Suppressor macrophage (primary cell): Measurements from ENCODE around the gene SUSD6.
A peak's percentile ranks its signal among the peaks of the same experiment; 100 is the strongest.
"Not testable (repeated sequence)": the region's sequence is repeated elsewhere in the genome, so short reads cannot be mapped to it uniquely, and the experiment has no call there.

ENCODE experiments used
- DNase-seq, 4 experiments: peaks; one replicate each; pipeline ENCODE4 v3.0.0-alpha.2; 2020 to 2022

Gene SUSD6

DNA sequence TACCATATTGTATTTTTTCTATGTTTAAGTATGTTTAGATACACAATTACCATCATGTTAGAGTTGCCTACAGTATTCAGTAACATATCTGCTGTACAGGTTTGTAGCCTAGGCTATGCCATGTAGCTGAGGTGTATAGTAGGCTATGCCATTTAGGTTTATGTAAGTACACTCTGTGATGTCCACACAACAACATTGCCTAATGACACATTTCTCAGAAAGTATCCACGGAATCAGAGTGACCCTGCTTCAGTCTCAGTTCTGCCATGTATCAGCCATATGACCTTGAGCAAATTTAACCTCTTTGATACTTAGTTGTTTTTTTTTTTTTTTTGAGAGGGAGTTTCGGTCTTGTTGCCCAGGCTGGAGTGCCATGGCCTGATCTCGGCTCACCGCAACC is 12.7 kb downstream of the SUSD6 start:
- DNase-seq = peak in 2 of 4 experiments; percentile 10 to 47

DNA sequence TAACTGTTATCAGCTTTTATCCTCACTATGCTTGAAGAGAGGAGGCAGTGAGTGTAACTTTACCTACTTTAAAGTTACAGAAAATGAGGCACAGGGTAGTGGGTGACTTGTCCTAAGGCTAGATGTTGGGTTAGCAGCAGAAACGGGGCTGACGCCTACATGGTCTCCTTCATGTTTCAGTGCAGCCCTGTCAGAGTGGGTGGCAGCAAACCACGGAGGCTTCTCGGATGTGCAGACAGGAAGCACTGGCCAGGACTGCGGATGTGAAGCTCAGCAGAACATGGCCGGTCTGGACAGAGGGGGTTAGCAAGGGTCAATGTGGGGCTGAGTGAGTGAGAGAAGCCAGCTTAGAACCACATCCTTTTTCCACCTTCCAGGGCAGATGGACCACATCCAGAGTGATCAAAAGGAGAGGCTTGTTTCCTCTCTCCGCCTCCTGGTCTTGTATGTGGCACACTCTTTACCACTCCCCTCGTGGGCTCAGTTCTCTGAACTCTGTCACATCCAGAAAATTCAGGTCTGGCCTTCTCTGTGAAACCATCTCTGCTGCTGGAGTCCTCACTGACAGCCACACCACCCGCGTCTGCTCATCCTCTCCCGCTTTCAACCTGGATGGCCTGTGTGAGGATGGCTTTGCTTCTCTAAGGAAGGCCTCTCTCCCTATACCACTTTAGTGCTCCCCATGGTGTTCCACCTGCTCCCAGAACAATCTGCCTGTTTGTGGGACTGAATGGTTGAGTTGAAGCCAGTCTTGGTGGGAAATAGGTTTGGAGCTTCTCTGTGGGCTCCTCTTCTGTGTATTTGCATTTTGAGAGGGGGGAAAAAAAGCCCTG is 14.1 kb downstream of the SUSD6 start:
- DNase-seq = peak; percentile 85 to 95 (median 93)

DNA sequence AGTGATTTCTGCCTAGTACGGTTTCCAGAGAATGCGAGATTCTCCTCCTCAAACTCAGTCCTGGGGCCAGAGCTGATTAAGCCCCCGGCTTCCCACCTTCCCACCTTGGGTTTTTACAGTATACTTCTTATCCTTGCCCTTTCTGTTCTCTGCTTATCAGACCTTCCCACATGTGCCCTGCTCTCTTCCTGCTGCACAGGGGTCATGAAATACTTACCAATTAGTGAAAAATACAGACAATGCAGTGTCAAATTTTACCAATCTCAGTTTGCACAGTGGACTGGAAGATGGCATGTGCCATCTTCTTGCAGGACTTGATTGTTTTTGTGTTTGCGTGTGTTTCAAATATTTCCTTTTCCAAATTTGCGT is 14.7 kb downstream of the SUSD6 start:
- no peak for DNase-seq

DNA sequence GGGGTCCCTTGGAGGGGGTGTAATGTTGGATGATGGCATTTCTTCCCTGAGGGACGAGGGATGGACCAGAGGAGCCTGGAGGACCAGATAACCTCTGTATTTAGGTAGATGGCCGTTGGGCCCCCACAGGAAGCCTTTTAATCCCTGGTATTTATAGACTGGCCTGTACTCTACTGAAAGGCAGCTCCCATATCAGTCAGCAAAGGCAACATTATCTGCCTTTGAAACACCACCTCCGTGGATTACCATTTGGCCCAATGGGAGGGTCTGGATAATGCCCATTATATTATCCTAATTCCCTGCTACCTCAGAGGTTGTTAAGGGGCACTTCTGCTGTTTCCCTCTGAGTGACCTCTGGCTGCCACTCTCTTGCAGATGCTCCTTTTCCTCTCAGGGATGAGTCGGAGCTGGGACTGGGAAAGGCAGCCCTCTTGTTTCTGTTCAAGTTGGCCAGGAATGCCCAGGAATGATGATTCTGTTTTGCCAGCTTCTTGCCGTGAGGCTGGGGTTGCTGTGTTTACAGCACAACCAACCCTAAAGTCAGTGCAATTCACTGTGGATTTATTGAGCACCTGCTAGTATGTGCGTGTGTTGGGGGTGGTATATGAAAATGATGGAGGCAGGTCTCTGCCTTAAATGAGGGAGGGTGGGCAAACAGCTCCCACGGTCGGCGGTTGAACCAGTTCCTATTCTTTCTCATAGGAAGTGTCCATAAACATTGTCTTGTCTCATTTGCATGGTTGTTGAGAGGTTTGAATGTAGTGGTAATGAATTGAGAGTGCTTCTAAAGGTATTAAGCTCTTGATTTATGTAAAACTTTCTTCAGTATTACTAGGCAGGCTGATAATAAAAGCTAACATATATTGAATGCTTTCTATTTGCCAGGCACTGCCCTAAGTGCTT is 18.1 kb downstream of the SUSD6 start:
- peak in 1 of 4 experiments; percentile 3 for DNase-seq

DNA sequence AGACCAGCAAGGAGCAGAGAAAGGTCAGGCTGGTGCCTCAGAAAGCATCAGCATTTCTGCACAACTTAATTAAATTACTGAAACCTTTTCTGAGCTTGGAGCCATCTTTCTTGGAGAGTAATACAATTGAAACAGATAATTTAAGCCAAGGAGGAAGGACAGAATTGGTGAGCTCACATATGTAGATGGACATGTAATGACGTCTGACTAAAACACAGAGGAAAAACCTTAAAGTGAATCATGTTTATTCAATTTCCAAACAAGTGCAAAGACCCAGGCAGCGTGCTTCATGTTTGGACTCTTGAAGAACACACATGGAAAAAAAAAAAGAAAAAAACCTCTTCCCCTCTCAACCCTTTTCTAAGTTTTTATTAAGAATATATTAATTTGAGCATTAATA is 19.0 kb downstream of the SUSD6 start:
- peak in 1 of 4 experiments; percentile 2 for DNase-seq

DNA sequence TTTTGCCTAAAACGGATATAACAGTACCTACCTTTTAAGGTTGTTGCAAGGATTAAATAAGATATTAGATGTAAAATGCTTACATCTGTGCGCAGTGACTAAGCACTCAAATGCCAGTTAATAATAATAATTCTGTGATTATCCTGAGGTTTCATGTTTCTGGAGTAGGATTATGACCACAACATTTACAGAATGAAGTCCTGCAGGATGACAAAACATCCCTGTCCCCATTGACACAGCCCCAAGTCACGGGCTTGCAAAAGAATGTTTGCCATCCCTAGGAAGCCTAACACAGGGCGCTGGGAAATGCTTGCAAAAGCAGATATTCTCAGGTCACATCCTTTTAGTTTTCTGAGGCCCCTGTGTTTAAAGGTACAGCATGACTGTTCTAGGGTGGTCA is 20.1 kb downstream of the SUSD6 start:
- peak in 1 of 4 experiments; percentile 10 for DNase-seq

DNA sequence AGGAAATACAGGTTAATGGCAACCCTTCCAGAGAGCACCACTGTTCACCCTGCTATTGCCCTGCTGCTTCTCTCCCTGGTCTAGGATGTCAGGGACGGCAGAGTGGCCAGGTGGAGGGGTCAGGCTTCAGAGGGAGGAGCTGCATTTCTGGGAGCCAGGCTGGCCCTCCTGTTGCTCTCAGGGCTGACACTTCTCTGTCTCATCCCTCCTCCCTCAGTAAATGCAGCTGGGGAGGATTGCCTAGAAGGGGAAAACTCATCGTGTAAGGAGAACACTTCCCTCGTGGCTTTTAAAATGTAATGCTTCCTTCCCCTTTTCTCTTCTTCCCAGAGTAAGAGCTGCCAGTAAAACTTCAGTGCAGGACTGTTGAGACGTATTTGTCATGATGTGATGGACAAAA is 20.8 kb downstream of the SUSD6 start:
- DNase-seq = peak; percentile 64 to 85 (median 80)

DNA sequence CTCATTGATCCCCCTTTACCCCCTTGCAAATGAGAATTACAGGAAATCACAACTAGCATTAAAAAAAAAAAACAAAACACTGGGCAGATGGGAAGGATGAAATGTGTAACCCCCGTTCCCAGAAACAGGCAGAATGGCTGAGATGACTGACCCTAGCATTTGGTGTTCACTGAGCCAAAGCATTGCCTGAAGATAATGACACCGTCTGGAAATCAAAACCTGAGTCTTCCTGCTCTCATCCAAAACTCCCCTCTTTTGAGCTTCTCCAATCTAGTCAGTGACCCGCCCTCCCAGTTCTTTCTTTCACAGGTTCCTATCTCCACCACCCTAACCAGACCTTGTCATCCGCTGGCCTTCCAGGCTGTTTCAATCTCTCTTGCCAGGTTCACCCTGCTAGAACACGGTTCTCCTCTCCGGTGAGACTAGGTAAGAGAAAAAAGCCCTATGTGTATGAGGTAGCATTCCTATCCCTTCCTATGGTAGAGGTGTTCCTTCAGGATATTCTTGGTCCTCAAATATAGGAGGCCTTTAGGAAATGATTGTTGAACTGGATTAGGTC is 21.3 kb downstream of the SUSD6 start:
- peak in 1 of 4 experiments; percentile 2 for DNase-seq

DNA sequence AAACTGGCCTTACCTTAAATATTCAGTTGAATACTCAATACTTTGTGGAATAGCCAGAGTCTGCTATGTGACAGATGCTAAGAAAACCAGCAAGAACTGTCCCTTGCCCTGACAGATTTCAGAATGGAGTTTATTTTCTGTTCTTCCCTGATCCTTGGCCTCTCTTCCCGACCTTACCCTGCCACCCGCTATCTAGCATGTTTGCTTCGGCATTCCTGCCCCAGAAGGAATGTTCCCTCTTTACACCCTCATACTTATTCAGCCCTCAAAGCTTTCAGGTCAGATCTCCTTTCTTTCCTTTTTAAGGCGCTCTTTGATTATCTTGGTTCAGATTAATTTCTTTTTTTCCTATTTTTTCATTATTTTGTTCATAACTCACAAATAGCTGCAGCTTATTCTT is 21.8 kb downstream of the SUSD6 start:
- no peak for DNase-seq

DNA sequence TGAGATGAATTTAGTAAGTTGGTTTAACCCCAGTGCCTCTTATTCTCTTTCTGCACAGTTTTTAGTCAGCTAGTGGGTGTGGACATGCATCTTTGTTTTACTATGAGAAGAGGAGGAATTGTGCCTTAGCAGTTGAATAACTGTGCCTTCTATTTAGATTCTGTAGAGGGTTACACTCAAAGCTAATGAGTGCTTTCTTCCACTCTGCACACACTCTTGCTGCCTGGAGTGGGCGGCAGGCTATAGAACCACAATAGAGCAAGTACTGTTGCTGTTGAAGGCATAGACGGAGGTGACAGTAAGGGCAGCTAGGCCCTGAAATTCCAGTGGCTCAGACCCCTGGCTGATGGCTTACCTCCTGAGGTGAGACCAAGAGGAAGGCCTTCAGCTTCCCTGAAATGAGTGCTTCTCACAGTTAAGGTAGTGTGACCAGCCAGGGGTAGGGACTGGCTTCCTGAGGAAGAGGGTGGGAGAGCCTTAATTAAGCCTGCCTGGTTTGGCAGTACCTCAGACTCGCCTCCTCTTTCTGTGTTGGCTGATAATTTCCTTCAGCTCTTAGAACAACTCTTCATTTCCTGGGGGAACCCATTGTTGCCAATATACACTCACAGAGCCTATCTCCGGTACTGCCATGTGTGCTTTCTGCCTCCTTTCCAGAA is 24.7 kb downstream of the SUSD6 start:
- DNase-seq = peak in 1 of 4 experiments; percentile 25

DNA sequence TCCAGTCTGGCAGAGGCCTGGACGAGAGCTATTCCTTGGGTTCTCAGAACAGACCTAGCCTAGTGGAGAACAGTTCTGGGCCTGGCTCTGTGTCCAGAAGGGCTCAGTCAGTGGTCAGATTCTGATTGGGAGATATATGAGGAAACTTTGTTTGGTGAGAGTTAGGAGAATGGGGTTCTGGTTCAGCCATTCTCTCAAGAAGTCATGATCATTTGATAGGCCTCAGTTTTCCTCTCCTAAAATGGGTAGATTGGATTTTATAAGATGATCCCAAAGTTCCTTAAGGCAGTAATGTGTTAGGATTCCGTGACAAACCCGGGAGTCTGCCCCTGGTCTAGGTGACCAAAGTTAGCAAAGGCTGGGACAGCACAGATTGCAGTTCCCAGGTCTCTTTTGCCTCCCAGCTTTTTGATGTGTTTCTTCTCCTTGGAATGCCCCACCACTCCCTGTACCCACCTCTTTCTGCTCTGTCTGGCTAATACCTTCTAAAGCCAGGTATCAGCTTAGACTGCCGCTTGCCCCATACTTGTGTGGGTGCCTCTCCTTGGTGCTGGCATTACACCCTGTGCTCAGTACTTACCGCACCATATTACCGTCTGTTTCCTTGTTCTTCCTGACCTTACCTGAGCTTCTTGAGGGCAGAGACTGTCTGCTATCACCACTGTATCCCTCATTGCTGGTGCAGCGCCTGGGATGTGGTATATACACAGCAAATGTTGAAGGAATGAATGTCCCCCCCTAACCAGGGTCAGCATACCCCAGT is 25.5 kb downstream of the SUSD6 start:
- no peak for DNase-seq

DNA sequence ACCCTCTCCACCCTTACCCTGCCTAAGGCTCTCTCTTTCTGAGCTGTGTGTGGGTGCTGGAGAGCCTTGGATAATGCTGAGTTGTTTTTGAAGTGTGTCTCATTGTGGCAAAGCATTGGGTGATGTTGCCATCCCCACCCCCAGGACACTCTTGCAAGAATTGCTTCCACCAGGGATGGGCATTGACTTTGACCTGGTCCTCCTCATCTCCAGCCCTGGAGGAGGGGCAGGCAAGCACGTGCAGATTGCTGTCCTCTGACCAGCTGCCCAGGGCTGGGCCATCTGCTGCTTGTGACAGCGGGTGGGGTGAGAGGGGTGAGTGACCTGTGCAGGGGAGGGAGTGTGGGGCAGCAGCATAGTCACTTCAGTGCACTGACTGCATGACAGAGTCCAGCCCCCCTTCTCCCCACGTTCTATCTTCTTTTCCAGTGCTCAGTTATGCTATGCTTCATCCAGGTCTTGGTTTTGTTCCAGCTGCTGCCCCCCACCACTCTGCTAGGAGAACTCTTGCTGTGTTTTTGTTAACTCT is 26.2 kb downstream of the SUSD6 start:
- peak; percentile 62 to 82 (median 73) for DNase-seq

DNA sequence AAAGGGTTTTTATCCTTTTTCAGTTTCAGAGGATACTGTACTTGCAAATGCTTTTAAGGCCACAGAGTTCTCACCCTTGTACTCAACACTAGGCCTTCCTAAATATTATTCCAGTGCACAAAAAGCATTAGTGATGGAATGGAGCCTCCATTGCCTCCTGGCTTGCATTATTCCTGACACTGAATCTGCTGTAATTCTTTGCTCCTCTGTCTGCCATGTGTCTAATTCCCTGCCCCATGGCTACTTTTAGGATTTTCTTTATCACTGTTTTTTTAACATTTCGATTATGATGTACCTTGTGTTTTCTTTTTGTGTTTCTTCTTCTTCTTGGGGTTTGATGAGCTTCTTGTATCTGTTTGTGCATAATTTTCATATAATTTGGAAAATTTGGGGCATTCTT is 29.5 kb downstream of the SUSD6 start:
- no peak for DNase-seq

DNA sequence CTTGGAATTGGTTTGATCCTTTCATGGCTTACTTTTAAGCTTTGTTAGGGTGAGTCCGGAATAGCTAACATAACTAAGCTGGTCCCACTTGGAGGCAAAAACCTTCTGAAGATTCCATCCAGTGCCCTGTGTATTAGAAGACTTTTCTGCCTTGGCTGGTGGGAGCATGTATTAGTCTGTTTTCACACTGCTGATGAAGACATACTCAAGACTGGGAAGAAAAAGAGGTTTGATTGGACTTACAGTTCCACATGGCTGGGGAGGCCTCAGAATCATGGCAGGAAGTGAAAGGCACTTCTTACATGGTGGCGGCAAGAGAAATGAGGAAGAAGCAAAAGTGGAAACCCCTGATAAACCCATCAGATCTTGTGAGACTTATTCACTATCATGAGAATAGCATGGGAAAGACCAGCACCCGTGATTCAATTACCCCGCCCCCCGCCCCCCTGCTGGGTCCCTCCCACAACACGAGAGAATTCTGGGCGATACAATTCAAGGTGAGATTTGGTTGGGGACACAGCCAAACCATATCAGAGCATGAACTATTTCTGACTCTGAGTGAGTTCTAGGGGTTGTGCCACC is 30.9 kb downstream of the SUSD6 start:
- DNase-seq = peak in 3 of 4 experiments; percentile 41 to 60 (median 54)

DNA sequence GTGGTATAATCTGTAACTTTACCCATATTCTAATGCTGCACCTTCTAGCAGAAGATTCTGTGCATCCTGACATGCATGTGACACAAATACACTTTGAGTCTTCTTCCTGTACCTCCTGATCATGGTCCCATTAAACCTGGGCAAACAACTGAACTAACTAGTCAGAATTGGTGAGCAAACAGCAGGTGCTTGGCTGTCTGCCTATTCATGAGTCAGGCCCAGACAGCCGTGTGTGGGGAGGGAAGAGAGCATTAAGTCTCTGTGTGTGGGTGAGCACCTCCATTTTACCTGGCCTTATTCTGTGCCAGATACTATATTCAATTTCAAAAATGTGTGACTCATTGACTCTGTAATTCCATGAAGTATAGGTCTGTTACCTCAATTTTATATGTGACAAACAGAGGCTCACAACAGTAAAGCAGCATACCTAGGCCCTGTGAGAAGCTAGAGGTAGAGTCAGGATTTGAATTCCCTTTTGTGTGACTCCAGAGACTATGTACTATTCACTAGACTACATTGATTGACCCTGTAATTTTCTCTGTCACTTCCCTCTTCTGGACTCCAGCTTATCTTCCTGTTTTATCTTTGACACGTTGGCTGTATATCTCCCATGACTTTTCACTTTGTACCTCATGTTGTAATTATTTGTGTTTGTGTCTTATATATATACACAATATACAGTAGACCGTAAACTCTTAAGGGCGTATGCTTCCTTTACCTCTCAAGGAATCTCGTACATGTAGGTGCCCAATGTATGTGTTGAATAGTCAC is 32.2 kb downstream of the SUSD6 start:
- peak; percentile 41 to 80 (median 60) for DNase-seq

DNA sequence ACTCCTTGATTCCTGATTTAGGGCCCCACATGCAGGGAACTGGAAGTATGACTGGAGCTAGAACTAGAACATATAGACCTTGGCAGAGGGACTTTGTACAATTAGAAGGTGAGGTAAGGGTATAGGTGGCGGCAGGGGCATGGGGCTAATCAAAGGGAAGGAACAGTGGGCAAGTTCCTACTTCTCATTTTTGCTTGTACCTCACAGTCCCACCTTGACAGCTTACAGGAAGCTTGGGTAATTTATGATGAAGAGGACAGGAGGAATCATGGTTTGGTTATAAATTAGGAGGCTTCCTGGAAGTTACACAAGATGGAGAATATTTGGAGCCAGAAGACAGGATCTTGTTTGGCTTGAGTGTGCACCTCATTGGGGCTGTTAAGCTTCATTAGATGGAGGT is 33.4 kb downstream of the SUSD6 start:
- DNase-seq = peak in 1 of 4 experiments; percentile 16

DNA sequence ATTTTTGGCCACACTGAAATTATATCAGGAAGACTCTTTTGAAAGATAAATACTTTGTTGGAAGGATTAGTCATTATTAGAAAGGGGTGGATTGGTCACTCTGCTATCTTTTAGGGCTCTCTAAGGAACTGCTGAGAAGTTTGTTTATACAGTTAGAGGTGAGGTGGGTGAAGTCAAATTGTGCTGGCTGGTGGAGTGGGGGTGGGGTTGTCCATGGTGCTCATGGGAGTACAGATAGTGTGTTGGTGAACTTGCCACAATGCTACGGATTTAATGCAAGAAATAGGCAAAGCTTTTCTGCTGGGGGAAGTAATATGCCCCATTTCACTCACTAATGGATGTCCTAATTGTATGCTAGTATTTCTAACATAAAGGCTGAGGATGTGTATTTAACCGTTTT is 35.8 kb downstream of the SUSD6 start:
- no peak for DNase-seq

DNA sequence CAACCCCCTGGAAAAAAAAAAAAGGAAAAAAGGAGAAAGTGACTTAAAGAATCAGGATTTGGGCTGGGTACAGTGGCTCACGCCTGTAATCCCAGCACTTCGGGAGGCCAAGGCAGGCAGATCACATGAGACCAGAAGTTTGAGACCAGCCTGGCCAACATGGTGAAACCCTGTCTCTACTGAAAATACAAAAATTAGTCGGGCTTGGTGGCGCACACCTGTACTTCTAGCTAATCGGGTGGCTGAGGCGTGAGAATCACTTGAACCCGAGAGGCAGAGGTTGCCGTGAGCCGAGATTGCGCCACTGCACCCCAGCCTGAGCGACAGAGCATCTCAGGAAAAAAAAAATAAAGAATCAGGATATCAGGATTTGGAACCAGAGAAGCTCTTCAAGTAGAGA is 36.2 kb downstream of the SUSD6 start:
- DNase-seq = not testable (repeated sequence)

DNA sequence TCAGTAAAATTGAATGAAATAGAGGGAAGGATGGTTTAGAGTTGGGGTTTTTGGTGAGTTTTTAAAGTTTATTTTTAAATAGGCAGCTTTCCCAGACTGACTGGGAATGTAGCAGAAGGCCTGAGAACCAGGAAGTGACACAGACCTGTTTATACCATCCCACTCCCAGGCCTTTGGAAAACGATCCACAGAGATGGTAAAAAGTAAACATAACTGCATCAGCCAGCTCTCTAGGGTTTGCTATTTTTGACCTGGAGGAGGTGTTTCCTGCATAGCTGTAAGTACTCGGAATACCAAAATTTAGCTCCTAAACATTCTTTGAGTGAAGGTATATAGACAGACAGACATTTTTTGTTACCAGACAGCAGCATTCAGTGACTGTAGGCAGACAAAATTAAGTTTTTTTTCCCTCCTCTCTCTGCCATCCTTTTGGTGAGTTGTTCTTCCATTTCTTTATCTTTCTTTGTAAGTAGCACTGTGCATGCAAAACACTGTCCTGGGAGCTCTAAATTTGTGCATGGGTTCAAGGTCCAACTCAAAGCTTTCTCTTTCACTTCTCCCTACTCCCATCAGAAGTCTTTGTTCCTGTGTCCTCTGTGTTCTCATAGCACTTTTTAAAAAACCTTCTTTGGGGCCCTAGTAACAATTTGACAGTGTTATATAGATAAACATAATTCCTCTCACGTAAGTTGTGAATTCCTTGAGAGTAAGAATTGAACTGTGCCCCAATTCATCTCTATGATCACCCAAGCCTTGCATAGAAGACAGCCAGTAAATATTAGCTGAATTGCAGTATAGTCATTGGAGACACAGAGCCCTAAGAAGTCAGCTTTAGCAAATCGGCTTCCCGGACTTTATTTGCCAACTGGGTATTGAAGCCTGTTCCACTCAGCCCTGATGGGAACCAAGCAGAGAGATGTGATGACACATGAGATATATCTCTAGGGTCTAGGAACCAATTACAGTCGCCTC is 37.4 kb downstream of the SUSD6 start:
- DNase-seq = no peak
